ENCODE measurements around the gene SHB. TPM values are rescaled to one million over a fixed set of nuclear protein-coding genes. Genes with fewer than 3 reads are reported as not detected.

SHB gene
- total RNA-seq, 1 donor from 2014 or later, result 12.2 TPM

- FAIRE-seq (no peak), DNase-seq (ENCODE audit: low spot score in 2 of 2) (no peak)
These were observed 126.2 kb downstream of the SHB start for GRCh38 chr9:37942621-37943344.

GRCh38 chr9:37941253-37941652 lies 127.8 kb downstream of the SHB start:
- no peak for DNase-seq (ENCODE audit: low spot score in 2 of 2)
- no peak for FAIRE-seq

- FAIRE-seq, result no peak
- DNase-seq (ENCODE audit: low spot score in 2 of 2), result no peak
These were observed 129.4 kb downstream of the SHB start for GRCh38 chr9:37939575-37940095.

GRCh38 chr9:37938121-37938891 lies 130.7 kb downstream of the SHB start:
- no peak for DNase-seq (ENCODE audit: low spot score in 2 of 2)
- FAIRE-seq, result no peak

- no peak for DNase-seq (ENCODE audit: low spot score in 2 of 2)
- no peak for FAIRE-seq
These were observed 131.7 kb downstream of the SHB start for GRCh38 chr9:37937366-37937765.

GRCh38 chr9:37936965-37937364 lies 132.1 kb downstream of the SHB start:
- DNase-seq (ENCODE audit: low spot score in 2 of 2), result no peak
- no peak for FAIRE-seq

GRCh38 chr9:37936376-37936775 lies 132.7 kb downstream of the SHB start:
- FAIRE-seq, result no peak

GRCh38 chr9:37935096-37935495 lies 133.9 kb downstream of the SHB start:
- FAIRE-seq (no peak), DNase-seq (ENCODE audit: low spot score in 2 of 2) (no peak)

More at GRCh38 chr9:37936376-37936775, 132.7 kb downstream of the SHB start:
- DNase-seq (ENCODE audit: low spot score in 2 of 2), result no peak

- FAIRE-seq (no peak), DNase-seq (ENCODE audit: low spot score in 2 of 2) (no peak)
These were observed 137.4 kb downstream of the SHB start for GRCh38 chr9:37931592-37931991.

- FAIRE-seq, result no peak
These were observed 139.6 kb downstream of the SHB start for GRCh38 chr9:37929441-37929895.

GRCh38 chr9:37928552-37929430 lies 140.2 kb downstream of the SHB start:
- DNase-seq (ENCODE audit: low spot score in 2 of 2), result no peak
- no peak for FAIRE-seq

More at GRCh38 chr9:37929441-37929895, 139.6 kb downstream of the SHB start:
- no peak for DNase-seq (ENCODE audit: low spot score in 2 of 2)

- no peak for FAIRE-seq
These were observed 141.2 kb downstream of the SHB start for GRCh38 chr9:37927601-37928551.

GRCh38 chr9:37927132-37927531 lies 141.9 kb downstream of the SHB start:
- DNase-seq (ENCODE audit: low spot score in 2 of 2) (no peak), FAIRE-seq (no peak)

More at GRCh38 chr9:37927601-37928551, 141.2 kb downstream of the SHB start:
- DNase-seq (ENCODE audit: low spot score in 2 of 2), result no peak

GRCh38 chr9:37926737-37927118 lies 142.3 kb downstream of the SHB start:
- FAIRE-seq, result no peak

GRCh38 chr9:37925786-37926736 lies 143.0 kb downstream of the SHB start:
- no peak for FAIRE-seq
- no peak for DNase-seq (ENCODE audit: low spot score in 2 of 2)

More at GRCh38 chr9:37926737-37927118, 142.3 kb downstream of the SHB start:
- DNase-seq (ENCODE audit: low spot score in 2 of 2), result no peak

GRCh38 chr9:37925006-37925405 lies 144.0 kb downstream of the SHB start:
- FAIRE-seq, result no peak

GRCh38 chr9:37924538-37924937 lies 144.5 kb downstream of the SHB start:
- FAIRE-seq, result no peak
- no peak for DNase-seq (ENCODE audit: low spot score in 2 of 2)

More at GRCh38 chr9:37925006-37925405, 144.0 kb downstream of the SHB start:
- no peak for DNase-seq (ENCODE audit: low spot score in 2 of 2)

- FAIRE-seq, result no peak
These were observed 145.1 kb downstream of the SHB start for GRCh38 chr9:37923796-37924427.

More at GRCh38 chr9:37923796-37924427, 145.1 kb downstream of the SHB start:
- DNase-seq (ENCODE audit: low spot score in 2 of 2), result no peak
